ENCODE data around the gene PRR29. TPM values are rescaled to one million over a fixed set of nuclear protein-coding genes. Genes with fewer than 3 reads are reported as not detected.

Gene PRR29
- total RNA-seq, 1 donor from 2014 or later: not detected

DNA sequence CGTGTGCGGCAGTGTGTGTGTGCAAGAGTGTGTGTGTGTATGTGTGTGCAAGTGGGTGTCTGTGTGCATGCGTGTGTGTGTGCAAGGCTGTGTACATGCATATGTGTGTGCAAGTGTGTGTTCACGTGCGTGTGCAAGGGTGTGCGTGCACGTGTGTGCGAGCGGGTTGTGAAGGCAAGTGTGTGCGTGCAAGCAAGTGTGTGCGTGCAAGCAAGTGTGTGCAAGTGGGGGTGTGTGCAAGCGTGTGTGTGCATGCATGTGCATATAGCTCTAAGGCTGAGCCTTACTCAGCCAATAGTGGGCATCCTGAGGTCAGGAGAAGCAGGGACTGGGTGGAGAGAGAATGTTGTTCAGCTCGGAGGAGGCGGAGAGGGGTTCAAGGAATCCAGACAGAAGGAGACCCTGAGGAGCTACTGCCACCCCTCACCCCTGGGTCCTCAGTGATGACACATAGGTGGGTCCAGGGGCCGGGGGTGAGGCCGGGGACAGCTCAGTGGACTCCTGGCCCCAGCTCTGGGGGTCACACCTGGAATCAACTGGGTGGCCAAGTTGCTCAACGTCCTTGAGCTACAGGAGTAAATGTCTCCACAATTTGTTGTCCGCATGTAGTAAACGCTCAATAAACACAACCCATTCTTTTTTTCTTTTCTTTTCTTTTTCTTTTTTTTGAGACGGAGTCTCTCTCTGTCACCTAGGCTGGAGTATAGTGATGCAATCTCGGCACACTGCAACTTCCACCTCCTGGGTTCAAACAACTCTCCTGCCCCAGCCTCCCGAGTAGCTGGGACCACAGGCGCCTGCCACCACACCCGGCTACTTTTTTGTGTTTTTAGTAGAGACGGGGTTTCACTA, 1.8 kb downstream of the PRR29 start:
- H3K4me3 Mint-ChIP-seq: no peak overlapping the region
- TF ChIP-seq, protein P1, sequence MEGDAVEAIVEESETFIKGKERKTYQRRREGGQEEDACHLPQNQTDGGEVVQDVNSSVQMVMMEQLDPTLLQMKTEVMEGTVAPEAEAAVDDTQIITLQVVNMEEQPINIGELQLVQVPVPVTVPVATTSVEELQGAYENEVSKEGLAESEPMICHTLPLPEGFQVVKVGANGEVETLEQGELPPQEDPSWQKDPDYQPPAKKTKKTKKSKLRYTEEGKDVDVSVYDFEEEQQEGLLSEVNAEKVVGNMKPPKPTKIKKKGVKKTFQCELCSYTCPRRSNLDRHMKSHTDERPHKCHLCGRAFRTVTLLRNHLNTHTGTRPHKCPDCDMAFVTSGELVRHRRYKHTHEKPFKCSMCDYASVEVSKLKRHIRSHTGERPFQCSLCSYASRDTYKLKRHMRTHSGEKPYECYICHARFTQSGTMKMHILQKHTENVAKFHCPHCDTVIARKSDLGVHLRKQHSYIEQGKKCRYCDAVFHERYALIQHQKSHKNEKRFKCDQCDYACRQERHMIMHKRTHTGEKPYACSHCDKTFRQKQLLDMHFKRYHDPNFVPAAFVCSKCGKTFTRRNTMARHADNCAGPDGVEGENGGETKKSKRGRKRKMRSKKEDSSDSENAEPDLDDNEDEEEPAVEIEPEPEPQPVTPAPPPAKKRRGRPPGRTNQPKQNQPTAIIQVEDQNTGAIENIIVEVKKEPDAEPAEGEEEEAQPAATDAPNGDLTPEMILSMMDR (IDR thresholded peaks at IDR 0.05): no peak
- DNase-seq (peak; percentile 12), ATAC-seq (ENCODE audit: low read depth) (no peak)
- POLR2A ChIA-PET: interaction anchor here (1.1 kb wide), 1 partner anchor 20 kb away, joined by 5 read pairs; the partner anchor contains the start of gene ICAM2
- H3K27ac Mint-ChIP-seq: no peak overlapping the region
- intact Hi-C loops (cut with micrococcal nuclease): loop anchor here (2.0 kb wide), 1 partner anchor 21 kb away; the partner anchor contains the start of gene ICAM2
- H3K36me3 Mint-ChIP-seq (ENCODE audit: low read depth): peaks cover 21% of the 10 kb centered on the region
- CTCF ChIA-PET: interaction anchor here (0.9 kb wide), 1 partner anchor 9 kb away, joined by 3 read pairs; no protein-coding TSS in a partner anchor
- peaks cover 4% of the 10 kb centered on the region for H3K27me3 Mint-ChIP-seq
- no peaks in the 10 kb centered on the region for H3K9me3 Mint-ChIP-seq
- peaks cover 23% of the 10 kb centered on the region for H3K4me1 Mint-ChIP-seq

DNA sequence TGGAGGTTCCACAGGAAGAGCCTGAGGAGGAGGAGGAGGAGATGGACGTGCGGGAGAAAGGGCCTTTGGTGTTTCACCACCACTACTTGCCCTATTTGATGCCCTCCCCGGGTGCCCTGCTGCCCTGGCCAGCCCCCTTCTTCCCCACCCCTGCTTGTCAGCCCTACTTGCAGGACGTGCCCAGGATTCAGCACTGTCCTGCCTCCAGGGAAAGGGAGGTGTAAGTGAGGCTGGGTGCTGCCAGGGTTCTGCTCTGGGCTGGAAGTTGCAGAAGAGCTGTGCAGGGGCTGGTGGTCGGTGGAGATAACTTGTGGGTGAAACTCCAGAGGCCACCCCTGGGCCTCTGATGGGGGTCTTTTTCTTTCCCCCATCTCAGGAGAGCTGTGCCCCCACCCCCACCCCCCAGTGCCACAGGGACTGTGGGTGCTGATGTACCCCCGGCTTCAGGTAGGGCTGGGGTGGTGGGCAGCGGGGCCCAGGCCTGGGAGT, 3.0 kb downstream of the PRR29 start:
- TF ChIP-seq, protein P1 (IDR thresholded peaks at IDR 0.05): no peak
- no peak overlapping the region for H3K4me3 Mint-ChIP-seq
- intact Hi-C loops (cut with micrococcal nuclease): no loop called here
- H3K27me3 Mint-ChIP-seq: peaks cover 4% of the 10 kb centered on the region
- ChIA-PET POLR2A (interaction anchor here (1.0 to 1.1 kb wide), 2 partner anchors 19 to 67 kb away, joined by 3 to 5 read pairs; partner anchors contain the start of gene ICAM2), CTCF (no interaction called here)
- no peak for ATAC-seq (ENCODE audit: low read depth)
- H3K9me3 Mint-ChIP-seq: no peaks in the 10 kb centered on the region
- DNase-seq: peak; percentile 1
- peaks cover 26% of the 10 kb centered on the region for H3K4me1 Mint-ChIP-seq
- no peak overlapping the region for H3K27ac Mint-ChIP-seq
- peaks cover 32% of the 10 kb centered on the region for H3K36me3 Mint-ChIP-seq (ENCODE audit: low read depth)

DNA sequence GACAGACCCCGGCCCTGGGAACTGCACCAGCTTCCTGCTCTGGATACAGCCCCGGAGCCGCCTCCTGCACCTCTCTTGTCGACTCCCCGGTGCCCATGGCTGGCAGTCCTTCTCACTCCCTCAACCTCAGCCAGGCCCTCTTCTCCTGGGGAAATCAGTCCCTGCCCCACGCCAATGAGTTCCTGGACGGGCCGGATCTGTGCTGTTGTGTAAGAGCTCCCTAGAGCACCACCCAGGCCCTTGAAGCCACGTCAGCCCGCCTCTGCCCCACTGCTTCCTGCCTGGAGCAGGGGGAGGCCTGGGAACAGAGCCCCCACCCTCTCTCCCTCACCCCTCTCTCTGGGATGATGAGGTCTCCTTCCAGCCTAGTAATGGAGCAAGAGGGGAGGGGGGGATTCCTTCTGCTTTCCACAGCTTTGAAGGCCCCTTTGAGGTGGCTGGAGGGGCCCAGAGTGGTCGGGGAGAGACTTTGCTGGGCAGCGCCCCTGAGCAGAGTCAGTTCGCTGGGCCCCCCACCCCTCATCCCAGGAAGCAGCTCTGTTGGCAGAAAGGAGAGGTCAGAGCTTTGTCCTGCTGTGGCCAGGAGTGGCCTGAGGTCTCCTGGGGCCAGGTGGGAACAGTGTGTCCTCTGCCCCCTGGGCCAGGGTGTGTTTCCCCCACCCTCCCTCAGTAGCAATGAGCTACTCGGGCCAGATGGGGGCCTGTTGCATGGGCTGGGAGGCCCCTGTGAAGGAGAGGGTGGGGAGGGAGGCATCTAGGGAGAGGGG, 3.8 kb downstream of the PRR29 start:
- DNase-seq (peak; percentile 11), ATAC-seq (ENCODE audit: low read depth) (no peak)
- H3K9me3 Mint-ChIP-seq: no peaks in the 10 kb centered on the region
- POLR2A ChIA-PET: interaction anchor here (0.6 to 1.1 kb wide), 4 partner anchors 14 to 68 kb away, joined by 3 to 5 read pairs (median 4); partner anchors contain the start of gene ICAM2
- TF ChIP-seq, protein P1 (IDR thresholded peaks at IDR 0.05): no peak
- H3K27me3 Mint-ChIP-seq: peaks cover 4% of the 10 kb centered on the region
- CTCF ChIA-PET: interaction anchor here (1.0 kb wide), 1 partner anchor 23 kb away, joined by 3 read pairs; no protein-coding TSS in a partner anchor
- H3K27ac Mint-ChIP-seq: no peak overlapping the region
- H3K4me1 Mint-ChIP-seq: peaks cover 32% of the 10 kb centered on the region
- intact Hi-C loops (cut with micrococcal nuclease): no loop called here
- no peak overlapping the region for H3K4me3 Mint-ChIP-seq
- peaks cover 37% of the 10 kb centered on the region for H3K36me3 Mint-ChIP-seq (ENCODE audit: low read depth)

DNA sequence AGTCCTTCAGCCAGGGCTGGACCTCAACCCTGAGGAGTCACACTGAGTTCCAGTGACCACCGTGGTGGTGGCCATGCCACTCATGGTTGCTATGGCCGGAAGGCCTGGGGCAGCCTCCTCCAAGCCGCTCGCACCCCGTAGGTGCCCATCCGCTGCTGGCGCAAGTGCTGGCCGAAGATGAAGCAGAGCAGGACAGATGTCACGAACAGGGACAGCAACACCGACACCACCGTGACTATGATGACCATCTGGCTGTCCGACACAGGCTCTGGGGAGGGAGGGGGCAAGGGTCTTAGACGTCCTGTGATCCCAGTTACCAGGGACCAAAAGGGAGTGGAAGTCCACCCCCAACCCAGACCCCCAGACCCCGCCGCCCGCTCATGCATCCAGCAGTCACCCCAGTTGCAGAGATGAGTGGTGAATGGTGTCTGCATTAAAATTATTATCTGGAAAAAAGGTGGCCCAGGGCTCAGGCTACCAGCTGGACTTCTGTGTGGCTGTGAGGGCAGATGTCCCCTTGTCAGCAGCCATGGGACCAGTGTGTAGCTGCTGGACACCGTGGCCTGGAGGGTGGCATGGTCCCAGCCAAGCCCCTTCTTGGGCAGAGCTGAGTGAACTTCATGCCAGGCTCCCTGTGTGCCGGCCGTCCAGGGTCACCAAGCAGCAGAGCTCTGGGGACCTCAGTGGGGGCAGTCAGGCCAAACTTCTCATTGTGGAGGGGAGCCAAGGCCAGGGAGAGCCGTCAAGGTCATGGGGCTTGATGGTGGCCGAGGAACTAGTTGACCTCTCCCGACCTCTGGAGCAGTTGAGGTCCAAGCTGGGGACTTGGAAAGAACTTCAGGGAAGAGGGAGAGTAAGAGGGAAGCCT, 4.7 kb downstream of the PRR29 start:
- Mint-ChIP-seq H3K9me3 (no peaks in the 10 kb centered on the region), H3K27ac (no peak overlapping the region)
- CTCF ChIA-PET: interaction anchor here (1.0 kb wide), 1 partner anchor 22 kb away, joined by 3 read pairs; no protein-coding TSS in a partner anchor

More for the DNA sequence above, 4.7 kb downstream of the PRR29 start:
- Mint-ChIP-seq H3K4me3 (no peak overlapping the region), H3K4me1 (peaks cover 34% of the 10 kb centered on the region), H3K36me3 (ENCODE audit: low read depth) (peaks cover 44% of the 10 kb centered on the region), H3K27me3 (peaks cover 4% of the 10 kb centered on the region)
- TF ChIP-seq, protein P1 (IDR thresholded peaks at IDR 0.05): no peak
- ATAC-seq (ENCODE audit: low read depth): no peak
- POLR2A ChIA-PET: interaction anchor here (0.6 to 1.1 kb wide), 2 partner anchors 13 to 33 kb away, joined by 3 to 4 read pairs; no protein-coding TSS in a partner anchor
- intact Hi-C loops (cut with micrococcal nuclease): no loop called here
- peak; percentile 9 for DNase-seq

Data from activated B cell treated with CpG ODN at 0.5 μM for 24 hours (primary cell).